Heart left ventricle (tissue), 13 donors: Measurements from ENCODE around the gene AGXT.

Experiments used
- POLR2A ChIP-seq, 2 donors: fragments of 450-650 bp; IDR thresholded peaks; one replicate each; pipeline ENCODE4 v1.6.1; 2017; ENCODE audit warnings: antibody characterized with exemption in 2 of 2, mild to moderate bottlenecking in 2 of 2, moderate library complexity in 2 of 2
- TF ChIP-seq, protein P1 (sequence below), 12 donors: fragments of 200-600 bp; sonication (generic) in 4 of 12; IDR thresholded peaks; one replicate each; pipeline versions ENCODE4 v1.5.0 to v1.8.0; 2018 to 2022; ENCODE audit warnings: antibody characterized with exemption in 12 of 12, mild to moderate bottlenecking in 5 of 12
- donor health status: ischemic (EF 13 %, LVEDD 7.1; RV severe dilation, severe dysfunction).
- donor health status: DM: no; HTN: yes; CAD: no.
- donor health status: DM: no; HTN: no; CAD: no.
- donor health status: ischemic (EF 25% LVEDD 6.9; RV normal size, moderate dysfunction).
- donor health status: ischemic (EF 25% LVEDD 5.7; RV mildly dilated, moderate dysfunction).
- donor health status: ischemic (EF 35%, LVEDD 5.7; RV mildly dilated, moderate dysfunction).
- donor health status: nonischemic (EF 11% LVEDD 7.7; RV severe dilation, severe dysfunction).
- donor health status: DM: yes; HTN: yes; CAD: no.
- donor health status: PGD.
- donor health status: ischemic (EF 29% LVEDD 5.4; RV normal size, mild dysfunction).
- donor health status: nonischemic (EF 23%, LVEDD 6.1; RV moderate dilation, normal function).

DNA sequence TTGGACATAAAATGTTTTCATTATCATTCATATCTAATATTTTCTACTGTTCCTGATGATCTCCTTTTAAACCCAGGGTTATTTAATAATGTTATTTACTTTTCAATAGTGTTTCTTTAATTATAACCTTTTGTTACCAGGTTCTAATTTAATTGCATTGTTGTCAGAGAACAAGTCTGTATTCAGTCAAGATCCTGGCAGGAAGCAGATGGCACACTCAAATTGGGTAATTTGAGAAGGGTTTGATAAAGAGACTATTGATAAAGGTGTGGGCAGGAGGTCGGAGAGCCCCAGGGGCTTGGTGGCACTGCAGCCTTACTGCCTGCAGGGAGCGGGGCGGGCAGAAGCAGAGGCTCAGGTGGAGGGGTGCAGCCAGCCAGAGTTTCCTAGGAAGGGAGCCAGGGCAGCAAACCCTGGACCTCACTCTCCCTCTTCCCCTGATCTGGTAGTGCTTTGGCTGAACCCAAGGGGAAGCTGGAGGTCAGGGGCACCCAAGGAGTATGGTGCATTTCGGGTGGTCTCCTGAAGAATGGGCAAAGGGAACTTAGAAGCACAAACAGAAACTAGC is 46.3 kb upstream of the AGXT start:
- TF ChIP-seq, protein P1, sequence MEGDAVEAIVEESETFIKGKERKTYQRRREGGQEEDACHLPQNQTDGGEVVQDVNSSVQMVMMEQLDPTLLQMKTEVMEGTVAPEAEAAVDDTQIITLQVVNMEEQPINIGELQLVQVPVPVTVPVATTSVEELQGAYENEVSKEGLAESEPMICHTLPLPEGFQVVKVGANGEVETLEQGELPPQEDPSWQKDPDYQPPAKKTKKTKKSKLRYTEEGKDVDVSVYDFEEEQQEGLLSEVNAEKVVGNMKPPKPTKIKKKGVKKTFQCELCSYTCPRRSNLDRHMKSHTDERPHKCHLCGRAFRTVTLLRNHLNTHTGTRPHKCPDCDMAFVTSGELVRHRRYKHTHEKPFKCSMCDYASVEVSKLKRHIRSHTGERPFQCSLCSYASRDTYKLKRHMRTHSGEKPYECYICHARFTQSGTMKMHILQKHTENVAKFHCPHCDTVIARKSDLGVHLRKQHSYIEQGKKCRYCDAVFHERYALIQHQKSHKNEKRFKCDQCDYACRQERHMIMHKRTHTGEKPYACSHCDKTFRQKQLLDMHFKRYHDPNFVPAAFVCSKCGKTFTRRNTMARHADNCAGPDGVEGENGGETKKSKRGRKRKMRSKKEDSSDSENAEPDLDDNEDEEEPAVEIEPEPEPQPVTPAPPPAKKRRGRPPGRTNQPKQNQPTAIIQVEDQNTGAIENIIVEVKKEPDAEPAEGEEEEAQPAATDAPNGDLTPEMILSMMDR (IDR thresholded peaks at IDR 0.05) = no peak
- TF ChIP-seq POLR2A (IDR thresholded peaks at IDR 0.05) = no peak
